ELR (cell line): Measurements from ENCODE around the gene OR52D1.

Experiments
- DNase-seq: peaks from one replicate; pipeline ENCODE4 v3.0.0-alpha.2; 2015; ENCODE audit warnings: low read depth

OR52D1 gene

DNA sequence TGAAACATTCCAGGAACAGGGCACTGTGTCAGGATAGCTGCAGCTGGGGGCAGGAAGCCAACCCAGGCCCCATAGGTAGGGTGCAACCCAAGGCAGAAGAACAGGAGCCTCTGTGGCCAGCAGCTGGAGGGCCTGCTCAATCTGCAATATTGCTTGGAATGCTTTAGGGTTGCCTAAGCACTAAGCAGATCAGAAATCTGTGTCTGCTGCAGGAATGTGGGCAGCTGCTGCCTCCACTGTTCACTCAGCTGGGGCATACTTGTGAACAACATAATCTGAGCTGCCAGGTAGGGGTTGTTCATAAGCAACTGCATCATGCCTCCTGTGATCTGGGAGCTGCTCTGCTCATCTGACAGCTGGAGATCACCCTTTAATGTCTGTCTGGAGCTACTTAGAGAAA, 26.4 kb downstream of the OR52D1 start:
- no peak for DNase-seq

GRCh38 chr11:5516599-5516998, 28.1 kb downstream of the OR52D1 start, which contains the start of gene UBQLNL:
UBQLNL (minus strand) TSS chr11:5516699; CDS start chr11:5516441, 258 bp downstream.
- no peak for DNase-seq

DNA sequence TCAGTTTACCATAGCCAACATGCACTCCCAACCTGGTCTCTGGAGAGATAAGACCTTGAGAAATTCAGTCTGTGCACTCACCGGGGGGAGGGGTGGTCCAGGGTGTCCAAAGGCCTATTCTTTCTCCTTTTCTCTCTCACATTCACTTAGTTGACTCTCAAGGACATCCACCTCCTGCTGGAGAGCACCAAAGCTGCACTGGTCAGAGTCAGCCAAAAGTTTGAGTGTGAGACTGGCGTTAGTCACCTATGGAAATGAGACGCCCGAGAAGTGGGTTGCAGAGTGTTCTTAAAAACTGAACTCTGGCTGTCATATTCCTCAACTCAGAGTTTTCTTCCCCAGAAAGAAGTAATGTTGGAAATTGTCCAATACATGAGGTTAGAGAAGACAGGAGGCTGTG, 33.1 kb downstream of the OR52D1 start:
- peak; percentile 33 for DNase-seq

DNA sequence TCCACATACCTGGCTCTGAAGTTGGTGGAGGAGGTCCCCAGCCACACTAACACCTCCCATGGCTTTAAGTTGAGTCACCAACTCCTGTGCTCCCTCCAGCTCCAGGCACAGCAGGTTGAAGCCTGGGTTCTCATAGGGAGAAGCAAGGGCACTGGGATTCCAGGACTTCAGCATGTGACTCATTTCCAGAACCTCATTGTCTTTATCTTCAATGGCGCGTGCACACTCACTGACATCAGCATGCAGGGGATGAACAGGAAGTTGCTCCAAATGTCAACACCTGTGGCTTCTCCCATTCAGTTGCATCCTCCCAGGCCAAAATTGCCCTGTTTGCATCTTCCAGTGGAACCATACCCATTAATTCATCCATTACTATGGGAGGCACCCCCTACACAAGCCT, 33.8 kb downstream of the OR52D1 start:
- no peak for DNase-seq

DNA sequence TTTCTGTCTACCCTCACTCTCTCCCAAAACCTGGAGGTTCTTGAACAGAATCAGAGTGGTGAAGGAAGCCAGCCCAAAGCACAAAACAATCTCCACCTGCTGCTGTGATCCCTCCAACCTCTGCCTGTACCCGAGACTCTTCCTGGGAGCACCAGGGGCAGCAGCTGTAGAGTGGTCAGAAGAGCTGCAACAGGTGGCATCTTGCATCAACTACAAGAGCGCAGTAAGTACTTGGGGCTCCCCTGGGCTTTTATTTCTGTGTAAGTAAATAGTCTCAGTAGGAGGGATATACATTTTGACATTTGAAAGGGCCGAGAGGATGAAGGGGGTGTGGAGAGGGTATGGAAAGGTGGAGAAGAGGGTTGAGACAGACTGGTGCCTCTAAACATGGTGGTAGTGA, 36.3 kb downstream of the OR52D1 start:
- no peak for DNase-seq

GRCh38 chr11:5527716-5528115, 39.2 kb downstream of the OR52D1 start:
- DNase-seq, result no peak

- no peak for DNase-seq
Observed at GRCh38 chr11:5528495-5528894, 40.0 kb downstream of the OR52D1 start.

- DNase-seq, result no peak
Observed at GRCh38 chr11:5531053-5531831, 42.8 kb downstream of the OR52D1 start.

- DNase-seq, result no peak
Observed at GRCh38 chr11:5534046-5534445, 45.6 kb downstream of the OR52D1 start.

DNA sequence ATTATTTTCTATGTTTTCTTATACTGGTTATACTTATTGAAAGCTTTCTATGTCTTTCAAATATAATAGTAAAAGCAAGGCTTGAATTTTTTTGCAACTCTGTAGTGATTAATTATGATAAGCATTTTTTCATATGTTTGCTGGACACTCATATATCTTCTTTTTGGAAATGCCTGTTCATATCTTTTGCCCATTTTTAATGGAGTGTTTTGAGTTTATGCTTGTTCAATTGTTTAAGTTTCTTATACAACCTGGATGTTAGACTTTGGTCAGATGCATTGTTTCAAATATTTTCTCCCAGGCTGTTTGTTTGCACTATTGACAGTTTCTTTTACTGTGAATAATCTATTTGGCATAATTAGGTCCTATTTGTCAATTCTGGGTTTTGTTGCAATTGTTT, 48.0 kb downstream of the OR52D1 start:
- DNase-seq, result no peak
